Neuron (in vitro differentiated cells): ENCODE results near the gene CLIC5.

Experiments
- H2AFZ ChIP-seq: one replicate; pipeline ENCODE4 v1.6.1; 2013; ENCODE audit warnings: low read depth, mild to moderate bottlenecking, inconsistent platforms, low read length, moderate library complexity
- H3K27me3 ChIP-seq: one replicate; pipeline ENCODE4 v1.6.1; 2013; ENCODE audit warnings: low read length; ENCODE audit not compliant: insufficient read depth
- H3K36me3 ChIP-seq: one replicate; pipeline ENCODE4 v1.6.1; 2013; ENCODE audit warnings: low read length; ENCODE audit not compliant: insufficient read depth
- H3K4me1 ChIP-seq: one replicate; pipeline ENCODE4 v1.6.1; 2013; ENCODE audit warnings: low read length; ENCODE audit not compliant: insufficient read depth
- H3K4me3 ChIP-seq: 2 replicates; pipeline ENCODE4 v1.5.1; 2013; ENCODE audit warnings: mild to moderate bottlenecking, low read length, moderate library complexity
- H3K9me3 ChIP-seq: one replicate; pipeline ENCODE4 v1.6.1; 2013; ENCODE audit warnings: low read length

The CLIC5 gene

GRCh38 chr6:45963896-45964295 is 51.8 kb downstream of the CLIC5 start:
- no peak overlapping the region for H2AFZ ChIP-seq
- H3K4me3 ChIP-seq = no peak overlapping the region
- no peaks in the 10 kb centered on the region for H3K4me1 ChIP-seq
- H3K9me3 ChIP-seq = no peaks in the 10 kb centered on the region
- no peaks in the 10 kb centered on the region for H3K36me3 ChIP-seq
- no peaks in the 10 kb centered on the region for H3K27me3 ChIP-seq

GRCh38 chr6:45961125-45961524 is 54.5 kb downstream of the CLIC5 start:
- Histone ChIP-seq H3K27me3 (no peaks in the 10 kb centered on the region), H3K4me1 (no peaks in the 10 kb centered on the region), H3K36me3 (no peaks in the 10 kb centered on the region), H3K4me3 (no peak overlapping the region), H2AFZ (no peak overlapping the region), H3K9me3 (no peaks in the 10 kb centered on the region)

- H3K36me3 ChIP-seq = no peaks in the 10 kb centered on the region
- no peaks in the 10 kb centered on the region for H3K4me1 ChIP-seq
- H3K27me3 ChIP-seq = no peaks in the 10 kb centered on the region
- no peaks in the 10 kb centered on the region for H3K9me3 ChIP-seq
- H2AFZ ChIP-seq = no peak overlapping the region
- no peak overlapping the region for H3K4me3 ChIP-seq
These were observed 56.0 kb downstream of the CLIC5 start for GRCh38 chr6:45959534-45960145.

- Histone ChIP-seq H3K4me1 (no peaks in the 10 kb centered on the region), H2AFZ (no peak overlapping the region), H3K4me3 (no peak overlapping the region), H3K27me3 (no peaks in the 10 kb centered on the region), H3K36me3 (no peaks in the 10 kb centered on the region), H3K9me3 (no peaks in the 10 kb centered on the region)
These were observed 59.0 kb downstream of the CLIC5 start for GRCh38 chr6:45956663-45957062.

- Histone ChIP-seq H3K4me3 (no peak overlapping the region), H3K9me3 (no peaks in the 10 kb centered on the region), H2AFZ (no peak overlapping the region), H3K27me3 (no peaks in the 10 kb centered on the region), H3K4me1 (no peaks in the 10 kb centered on the region), H3K36me3 (no peaks in the 10 kb centered on the region)
These were observed 59.5 kb downstream of the CLIC5 start for GRCh38 chr6:45956176-45956575.

GRCh38 chr6:45955597-45955996 is 60.1 kb downstream of the CLIC5 start:
- Histone ChIP-seq H2AFZ (no peak overlapping the region), H3K9me3 (no peaks in the 10 kb centered on the region), H3K36me3 (no peaks in the 10 kb centered on the region), H3K4me3 (no peak overlapping the region), H3K4me1 (no peaks in the 10 kb centered on the region), H3K27me3 (no peaks in the 10 kb centered on the region)

- Histone ChIP-seq H3K9me3 (no peaks in the 10 kb centered on the region), H2AFZ (no peak overlapping the region), H3K4me1 (no peaks in the 10 kb centered on the region), H3K27me3 (no peaks in the 10 kb centered on the region), H3K4me3 (no peak overlapping the region), H3K36me3 (no peaks in the 10 kb centered on the region)
These were observed 63.1 kb downstream of the CLIC5 start for GRCh38 chr6:45952546-45952945.

GRCh38 chr6:45952168-45952529 is 63.5 kb downstream of the CLIC5 start:
- no peaks in the 10 kb centered on the region for H3K36me3 ChIP-seq
- no peaks in the 10 kb centered on the region for H3K27me3 ChIP-seq
- H3K4me3 ChIP-seq = no peak overlapping the region
- no peaks in the 10 kb centered on the region for H3K9me3 ChIP-seq
- H3K4me1 ChIP-seq = no peaks in the 10 kb centered on the region
- H2AFZ ChIP-seq = no peak overlapping the region

- Histone ChIP-seq H3K27me3 (no peaks in the 10 kb centered on the region), H3K36me3 (no peaks in the 10 kb centered on the region), H2AFZ (no peak overlapping the region), H3K9me3 (no peaks in the 10 kb centered on the region), H3K4me3 (no peak overlapping the region), H3K4me1 (no peaks in the 10 kb centered on the region)
These were observed 64.1 kb downstream of the CLIC5 start for GRCh38 chr6:45951321-45952167.

- no peak overlapping the region for H3K4me3 ChIP-seq
- no peaks in the 10 kb centered on the region for H3K4me1 ChIP-seq
- H3K9me3 ChIP-seq = no peaks in the 10 kb centered on the region
- no peaks in the 10 kb centered on the region for H3K36me3 ChIP-seq
- no peak overlapping the region for H2AFZ ChIP-seq
- H3K27me3 ChIP-seq = no peaks in the 10 kb centered on the region
These were observed 66.4 kb downstream of the CLIC5 start for GRCh38 chr6:45949256-45949655.

- Histone ChIP-seq H3K9me3 (no peaks in the 10 kb centered on the region), H3K27me3 (no peaks in the 10 kb centered on the region), H3K36me3 (no peaks in the 10 kb centered on the region)
These were observed 67.9 kb downstream of the CLIC5 start for GRCh38 chr6:45947807-45948206.

GRCh38 chr6:45946887-45947286 is 68.8 kb downstream of the CLIC5 start:
- Histone ChIP-seq H3K4me1 (no peaks in the 10 kb centered on the region), H3K9me3 (no peaks in the 10 kb centered on the region), H3K36me3 (no peaks in the 10 kb centered on the region), H3K27me3 (no peaks in the 10 kb centered on the region), H2AFZ (no peak overlapping the region), H3K4me3 (no peak overlapping the region)

More at GRCh38 chr6:45947807-45948206, 67.9 kb downstream of the CLIC5 start:
- Histone ChIP-seq H2AFZ (no peak overlapping the region), H3K4me3 (no peak overlapping the region), H3K4me1 (no peaks in the 10 kb centered on the region)

GRCh38 chr6:45946352-45946751 is 69.3 kb downstream of the CLIC5 start:
- Histone ChIP-seq H3K36me3 (no peaks in the 10 kb centered on the region), H2AFZ (no peak overlapping the region), H3K4me3 (no peak overlapping the region), H3K27me3 (no peaks in the 10 kb centered on the region), H3K9me3 (no peaks in the 10 kb centered on the region), H3K4me1 (no peaks in the 10 kb centered on the region)
